Activated gamma-delta T cell (primary cell): ENCODE data around the gene GLI1.
"Not testable (repeated sequence)": the region's sequence is repeated elsewhere in the genome, so short reads cannot be mapped to it uniquely, and the experiment has no call there.

Source experiments
- DNase-seq: peaks from one replicate; lab custom pipeline; 2025; lab: John Stamatoyannopoulos, UW

Gene GLI1

DNA sequence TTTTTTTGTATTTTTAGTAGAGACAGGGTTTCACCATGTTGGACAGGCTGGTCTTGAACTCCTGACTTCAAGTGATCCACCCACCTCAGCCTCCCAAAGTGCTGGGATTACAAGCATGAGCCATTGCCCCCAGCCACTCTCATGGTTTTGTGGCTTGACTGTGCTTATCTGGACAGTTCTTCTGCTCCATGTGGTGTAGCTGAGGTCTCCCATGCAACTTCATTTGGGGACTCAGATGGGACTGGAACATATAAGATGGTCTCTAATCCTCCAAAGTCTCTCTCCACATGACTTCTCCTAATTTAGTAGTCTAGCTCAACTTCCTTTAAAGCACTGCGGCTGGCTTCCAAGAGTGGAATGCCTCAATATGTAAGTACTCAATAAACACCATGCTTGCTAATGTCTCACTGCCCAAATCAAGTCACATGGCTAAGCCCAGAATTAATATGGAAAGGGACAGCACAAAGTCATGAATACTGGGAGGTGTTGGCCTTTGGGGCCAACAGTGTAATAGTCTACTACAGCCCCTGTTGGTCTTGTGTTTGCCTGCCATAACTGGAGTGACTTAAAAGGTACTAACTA, 17.6 kb upstream of the GLI1 start:
- no peak for DNase-seq

DNA sequence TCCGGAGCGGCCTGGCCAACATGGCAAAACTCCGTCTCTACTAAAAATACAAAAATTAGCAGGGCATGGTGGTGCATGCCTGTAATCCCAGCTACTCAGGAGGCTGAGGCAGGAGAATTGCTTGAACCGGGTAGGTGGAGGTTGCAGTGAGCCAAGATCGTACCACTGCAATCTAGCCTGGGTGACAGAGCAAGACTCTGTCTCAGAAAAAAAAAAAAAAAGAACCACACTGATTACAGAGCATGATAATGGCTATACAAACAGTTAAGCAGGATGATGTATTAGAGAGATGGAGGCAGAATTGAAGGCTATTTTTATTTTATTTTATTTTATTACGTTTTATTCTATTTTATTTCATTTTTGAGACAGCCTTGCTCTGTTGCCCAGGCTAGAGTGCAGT, 15.2 kb upstream of the GLI1 start:
- not testable (repeated sequence) for DNase-seq

DNA sequence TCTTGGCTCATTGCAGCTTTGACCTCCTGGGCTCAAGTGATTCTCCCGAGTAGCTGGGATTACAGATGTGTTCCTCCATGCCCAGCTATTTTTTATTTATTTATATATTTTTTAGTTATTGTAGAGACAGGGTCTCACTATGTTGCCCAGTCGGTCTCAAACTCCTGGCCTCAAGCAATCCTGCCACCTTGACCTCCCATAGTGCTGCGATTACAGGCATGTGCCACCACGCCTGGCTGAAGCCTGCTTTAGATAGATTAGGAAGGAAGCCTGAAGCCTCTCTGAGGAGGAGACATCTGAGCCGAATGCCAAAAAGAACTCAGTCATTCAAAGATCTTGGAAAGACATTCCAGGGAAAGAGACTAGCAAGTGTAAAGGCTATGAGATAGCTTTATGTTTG, 14.8 kb upstream of the GLI1 start:
- no peak for DNase-seq

DNA sequence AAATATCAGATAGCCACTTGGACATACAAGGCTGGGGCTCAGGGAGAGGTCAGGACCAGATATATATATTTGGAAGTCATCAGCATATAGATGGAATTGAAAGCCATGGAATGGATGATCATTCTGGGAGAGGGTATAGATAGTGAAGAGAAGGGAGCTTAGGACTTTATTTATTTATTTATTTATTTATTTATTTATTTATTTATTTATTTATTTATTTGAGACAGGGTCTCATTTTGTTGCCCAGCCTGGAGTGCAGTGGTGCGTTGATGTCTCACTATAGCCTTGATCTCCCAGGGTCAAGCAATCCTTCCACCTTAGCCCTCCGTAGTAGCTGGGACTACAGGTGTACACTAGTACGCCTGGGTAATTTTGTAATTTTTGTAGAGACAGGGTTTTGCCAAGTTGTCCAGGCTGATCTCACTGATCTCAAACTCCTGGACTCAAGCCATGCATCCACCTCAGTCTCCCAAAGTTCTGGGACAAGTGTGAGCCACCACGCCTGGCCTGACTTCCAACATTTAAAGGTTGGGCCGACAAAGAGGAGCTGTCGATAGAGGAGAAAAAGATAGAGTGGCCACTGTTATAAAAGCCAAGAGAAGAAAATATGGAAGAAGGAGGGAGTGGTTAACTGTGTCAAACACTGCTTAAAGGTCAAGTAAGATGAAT, 13.2 kb upstream of the GLI1 start:
- DNase-seq = no peak

DNA sequence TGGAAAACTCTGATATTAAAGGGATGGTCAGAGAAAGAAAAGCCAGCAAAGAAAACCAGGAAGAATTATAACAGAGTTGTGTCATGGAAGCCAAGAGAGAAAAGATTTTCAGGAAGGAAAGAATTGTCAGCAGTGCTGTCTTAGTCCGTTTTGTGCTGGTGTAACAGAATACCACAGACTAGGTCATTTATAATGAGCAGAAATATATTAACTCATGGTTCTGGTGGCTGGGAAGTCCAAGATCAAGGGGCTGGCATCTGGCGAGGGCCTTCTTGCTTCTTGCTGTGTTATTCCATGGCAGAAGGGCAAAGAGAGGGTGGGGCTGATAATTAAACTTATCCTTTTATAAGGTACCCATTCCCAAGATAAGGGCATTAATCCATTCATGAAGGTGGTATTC, 10.9 kb upstream of the GLI1 start:
- no peak for DNase-seq

DNA sequence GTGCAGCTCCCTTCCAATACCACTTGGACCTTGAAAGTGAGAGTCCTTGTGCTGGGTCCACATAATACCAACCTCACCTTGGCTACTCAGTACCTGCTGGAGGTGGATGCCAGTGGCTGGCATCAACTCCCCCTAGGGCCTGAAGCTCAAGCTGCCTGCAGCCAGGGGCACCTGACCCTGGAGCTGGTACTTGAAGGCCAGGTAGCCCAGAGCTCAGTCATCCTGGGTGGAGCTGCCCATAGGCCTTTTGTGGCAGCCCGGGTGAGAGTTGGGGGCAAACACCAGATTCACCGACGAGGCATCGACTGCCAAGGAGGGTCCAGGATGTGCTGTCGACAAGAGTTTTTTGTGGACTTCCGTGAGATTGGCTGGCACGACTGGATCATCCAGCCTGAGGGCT, 10.2 kb upstream of the GLI1 start:
- no peak for DNase-seq

DNA sequence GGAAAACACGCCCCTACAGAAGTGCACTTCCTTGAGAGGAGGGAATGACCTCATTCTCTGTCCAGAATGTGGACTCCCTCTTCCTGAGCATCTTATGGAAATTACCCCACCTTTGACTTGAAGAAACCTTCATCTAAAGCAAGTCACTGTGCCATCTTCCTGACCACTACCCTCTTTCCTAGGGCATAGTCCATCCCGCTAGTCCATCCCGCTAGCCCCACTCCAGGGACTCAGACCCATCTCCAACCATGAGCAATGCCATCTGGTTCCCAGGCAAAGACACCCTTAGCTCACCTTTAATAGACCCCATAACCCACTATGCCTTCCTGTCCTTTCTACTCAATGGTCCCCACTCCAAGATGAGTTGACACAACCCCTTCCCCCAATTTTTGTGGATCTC, 9.5 kb upstream of the GLI1 start:
- DNase-seq = no peak

DNA sequence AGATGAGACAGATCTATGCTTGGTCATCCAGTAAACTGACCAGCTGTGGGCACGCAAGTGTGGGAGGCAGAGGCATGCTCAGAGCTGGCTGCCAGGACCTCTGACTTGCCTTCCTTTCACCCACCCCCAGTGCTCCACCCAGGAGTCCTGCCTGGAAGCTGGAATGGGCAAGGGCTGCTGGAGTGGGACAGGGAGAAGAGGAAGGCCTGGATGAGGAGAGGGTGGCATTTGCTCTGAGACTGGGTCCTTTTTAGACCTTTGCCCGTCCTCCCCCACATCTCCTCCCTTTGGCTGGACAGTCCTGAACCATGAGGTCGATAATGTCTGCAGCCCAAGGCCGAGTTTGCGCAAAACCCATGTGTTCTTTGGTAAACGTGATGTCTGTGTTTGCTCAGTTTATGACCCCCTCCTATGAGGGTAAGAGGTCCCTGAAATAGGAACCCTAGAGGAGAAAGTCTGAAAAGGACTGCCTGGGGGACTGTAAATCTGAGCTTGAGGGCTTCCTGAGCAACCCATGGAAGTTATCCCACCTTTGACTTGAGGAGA, 8.3 kb upstream of the GLI1 start:
- DNase-seq = no peak

DNA sequence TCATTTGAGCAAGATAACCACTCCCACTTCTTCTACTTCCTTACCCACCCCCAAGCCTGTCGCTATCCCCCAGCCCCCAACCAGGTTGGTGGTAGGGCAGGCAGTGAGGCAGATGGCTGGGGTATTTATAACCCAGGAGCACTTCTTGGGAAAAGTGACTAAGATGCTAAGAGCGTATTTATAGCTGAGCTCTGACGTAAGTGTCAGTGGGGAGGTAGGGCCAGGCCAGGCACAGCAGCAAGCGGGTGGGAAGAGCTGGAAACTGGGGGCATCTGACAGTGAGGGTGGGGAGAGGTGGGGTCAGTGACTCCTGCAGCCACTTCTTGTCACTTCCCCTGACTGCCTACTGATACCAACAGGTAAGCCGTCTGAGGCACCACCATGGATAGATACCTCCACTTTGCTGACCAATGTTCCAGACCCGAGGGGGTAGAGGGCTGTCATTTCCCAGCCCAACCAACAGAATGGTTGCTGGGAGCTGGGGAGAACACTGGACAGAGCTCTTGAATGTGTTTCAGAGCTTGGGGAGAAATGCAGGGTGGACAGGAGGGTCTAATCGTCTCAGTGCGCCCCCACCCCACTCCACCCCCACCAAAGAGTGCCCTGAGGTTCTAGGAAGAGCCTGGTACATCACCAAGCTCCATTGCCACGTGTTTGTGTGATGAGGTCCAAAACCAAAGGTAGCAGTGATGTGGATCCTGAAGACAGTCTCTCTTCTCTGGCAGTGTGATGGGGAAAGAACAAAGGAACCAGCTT, 7.2 kb upstream of the GLI1 start:
- no peak for DNase-seq

DNA sequence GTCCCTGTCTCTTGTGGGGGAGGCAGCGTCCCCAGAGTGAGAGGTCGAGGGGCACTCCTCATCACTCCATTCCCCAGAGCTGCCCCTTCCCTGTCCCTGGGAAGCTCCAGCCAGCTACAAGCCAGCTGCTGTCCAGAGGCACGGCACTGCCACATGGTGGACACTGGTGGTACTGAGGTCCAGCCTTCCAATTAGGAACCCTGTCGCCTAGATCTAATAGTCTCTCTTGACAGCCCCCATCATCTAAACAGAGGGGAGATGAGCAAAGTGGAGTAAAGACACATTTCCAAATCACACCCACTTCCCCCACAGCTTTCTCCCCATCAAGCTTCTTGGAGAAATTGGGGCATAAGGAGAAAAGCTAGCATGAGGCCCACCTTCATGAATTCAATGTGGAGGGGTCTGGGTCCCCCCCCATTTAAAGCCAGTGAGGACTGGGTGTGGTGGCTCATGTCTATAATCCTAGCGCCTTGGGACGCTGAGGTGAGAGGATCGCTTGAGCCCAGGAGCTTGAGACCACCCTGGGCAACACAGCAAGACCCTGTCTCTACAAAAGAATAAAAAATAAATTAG, 6.6 kb upstream of the GLI1 start:
- DNase-seq = no peak

DNA sequence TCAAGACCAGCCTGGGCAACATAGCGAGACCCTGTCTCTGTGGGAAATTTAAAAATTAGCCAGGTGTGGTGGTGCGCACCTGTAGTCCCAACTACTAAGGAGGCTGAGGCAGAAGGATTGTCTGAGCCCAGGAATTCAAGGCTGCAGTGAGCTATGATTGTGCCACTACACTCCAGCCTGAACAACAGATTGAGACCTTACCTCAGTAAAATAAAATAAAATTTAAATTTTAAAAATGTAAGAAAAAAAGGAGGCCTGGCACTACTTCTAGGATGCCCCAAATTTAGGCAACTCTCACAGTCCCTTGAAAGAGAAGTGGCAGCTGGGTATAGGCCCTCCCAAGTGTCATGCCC, 5.4 kb upstream of the GLI1 start:
- no peak for DNase-seq

DNA sequence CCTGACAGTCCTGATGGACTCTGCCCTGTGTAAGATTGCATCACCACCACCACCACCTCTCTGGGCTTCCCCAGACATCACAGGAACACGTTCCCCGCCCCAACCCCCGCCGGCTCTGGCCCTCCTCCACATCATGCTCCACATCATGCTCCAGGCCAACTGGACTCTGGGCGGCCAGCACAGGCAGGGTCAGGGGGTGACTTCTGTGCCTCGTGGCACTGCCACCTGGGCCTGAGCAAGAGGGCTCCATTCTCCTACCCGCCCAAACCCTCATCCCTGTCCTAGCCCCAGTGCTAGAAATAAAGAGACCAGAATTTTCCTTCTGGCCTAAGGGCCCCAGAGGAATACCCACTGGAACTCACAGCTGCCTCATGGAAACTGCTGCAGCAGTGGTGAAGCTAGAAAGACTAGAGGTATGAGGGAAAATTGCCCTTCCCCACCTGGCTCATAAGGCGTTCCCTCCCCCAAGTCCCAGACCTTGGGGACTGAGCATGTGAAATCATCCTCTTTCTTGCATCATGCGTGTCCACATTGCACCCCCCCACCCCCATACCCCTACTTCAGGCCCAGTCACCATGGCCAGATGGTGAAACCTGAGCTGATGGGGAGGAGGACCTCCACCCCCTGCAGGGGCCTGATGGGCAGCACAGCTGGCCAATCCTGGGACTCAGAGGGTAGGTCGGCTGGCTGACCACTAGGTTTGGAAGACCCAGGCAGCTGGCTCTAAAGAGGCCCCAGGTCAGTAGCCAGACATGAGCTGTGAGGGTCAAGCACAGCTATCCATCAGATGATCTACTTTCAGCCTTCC, 4.8 kb upstream of the GLI1 start, which contains the start of gene INHBE:
Gene INHBE (plus strand): TSS at position 742 of the 808 bp plus-strand sequence. CDS start 230 bp downstream, outside the sequence.
- DNase-seq = no peak

DNA sequence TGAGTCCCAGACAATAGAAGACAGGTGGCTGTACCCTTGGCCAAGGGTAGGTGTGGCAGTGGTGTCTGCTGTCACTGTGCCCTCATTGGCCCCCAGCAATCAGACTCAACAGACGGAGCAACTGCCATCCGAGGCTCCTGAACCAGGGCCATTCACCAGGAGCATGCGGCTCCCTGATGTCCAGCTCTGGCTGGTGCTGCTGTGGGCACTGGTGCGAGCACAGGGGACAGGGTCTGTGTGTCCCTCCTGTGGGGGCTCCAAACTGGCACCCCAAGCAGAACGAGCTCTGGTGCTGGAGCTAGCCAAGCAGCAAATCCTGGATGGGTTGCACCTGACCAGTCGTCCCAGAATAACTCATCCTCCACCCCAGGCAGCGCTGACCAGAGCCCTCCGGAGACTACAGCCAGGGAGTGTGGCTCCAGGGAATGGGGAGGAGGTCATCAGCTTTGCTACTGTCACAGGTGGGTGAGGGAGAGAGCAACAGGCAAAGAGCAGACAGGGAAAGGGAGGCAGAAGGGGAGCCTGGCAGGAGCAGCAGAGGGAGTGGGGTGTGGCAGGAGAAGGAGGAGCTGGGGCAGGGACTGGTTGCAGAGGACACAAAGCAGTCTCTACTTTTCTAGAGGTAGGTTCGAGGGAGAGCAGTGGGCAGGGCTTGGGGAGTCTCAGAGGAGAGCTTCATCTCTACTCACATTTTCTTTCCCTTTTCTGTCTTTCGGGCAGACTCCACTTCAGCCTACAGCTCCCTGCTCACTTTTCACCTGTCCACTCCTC, 4.0 kb upstream of the GLI1 start:
- DNase-seq = no peak

DNA sequence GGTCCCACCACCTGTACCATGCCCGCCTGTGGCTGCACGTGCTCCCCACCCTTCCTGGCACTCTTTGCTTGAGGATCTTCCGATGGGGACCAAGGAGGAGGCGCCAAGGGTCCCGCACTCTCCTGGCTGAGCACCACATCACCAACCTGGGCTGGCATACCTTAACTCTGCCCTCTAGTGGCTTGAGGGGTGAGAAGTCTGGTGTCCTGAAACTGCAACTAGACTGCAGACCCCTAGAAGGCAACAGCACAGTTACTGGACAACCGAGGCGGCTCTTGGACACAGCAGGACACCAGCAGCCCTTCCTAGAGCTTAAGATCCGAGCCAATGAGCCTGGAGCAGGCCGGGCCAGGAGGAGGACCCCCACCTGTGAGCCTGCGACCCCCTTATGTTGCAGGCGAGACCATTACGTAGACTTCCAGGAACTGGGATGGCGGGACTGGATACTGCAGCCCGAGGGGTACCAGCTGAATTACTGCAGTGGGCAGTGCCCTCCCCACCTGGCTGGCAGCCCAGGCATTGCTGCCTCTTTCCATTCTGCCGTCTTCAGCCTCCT, 3.4 kb upstream of the GLI1 start:
- DNase-seq = no peak

DNA sequence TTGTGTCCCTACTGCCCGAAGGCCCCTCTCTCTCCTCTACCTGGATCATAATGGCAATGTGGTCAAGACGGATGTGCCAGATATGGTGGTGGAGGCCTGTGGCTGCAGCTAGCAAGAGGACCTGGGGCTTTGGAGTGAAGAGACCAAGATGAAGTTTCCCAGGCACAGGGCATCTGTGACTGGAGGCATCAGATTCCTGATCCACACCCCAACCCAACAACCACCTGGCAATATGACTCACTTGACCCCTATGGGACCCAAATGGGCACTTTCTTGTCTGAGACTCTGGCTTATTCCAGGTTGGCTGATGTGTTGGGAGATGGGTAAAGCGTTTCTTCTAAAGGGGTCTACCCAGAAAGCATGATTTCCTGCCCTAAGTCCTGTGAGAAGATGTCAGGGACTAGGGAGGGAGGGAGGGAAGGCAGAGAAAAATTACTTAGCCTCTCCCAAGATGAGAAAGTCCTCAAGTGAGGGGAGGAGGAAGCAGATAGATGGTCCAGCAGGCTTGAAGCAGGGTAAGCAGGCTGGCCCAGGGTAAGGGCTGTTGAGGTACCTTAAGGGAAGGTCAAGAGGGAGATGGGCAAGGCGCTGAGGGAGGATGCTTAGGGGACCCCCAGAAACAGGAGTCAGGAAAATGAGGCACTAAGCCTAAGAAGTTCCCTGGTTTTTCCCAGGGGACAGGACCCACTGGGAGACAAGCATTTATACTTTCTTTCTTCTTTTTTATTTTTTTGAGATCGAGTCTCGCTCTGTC, 2.7 kb upstream of the GLI1 start:
- no peak for DNase-seq

DNA sequence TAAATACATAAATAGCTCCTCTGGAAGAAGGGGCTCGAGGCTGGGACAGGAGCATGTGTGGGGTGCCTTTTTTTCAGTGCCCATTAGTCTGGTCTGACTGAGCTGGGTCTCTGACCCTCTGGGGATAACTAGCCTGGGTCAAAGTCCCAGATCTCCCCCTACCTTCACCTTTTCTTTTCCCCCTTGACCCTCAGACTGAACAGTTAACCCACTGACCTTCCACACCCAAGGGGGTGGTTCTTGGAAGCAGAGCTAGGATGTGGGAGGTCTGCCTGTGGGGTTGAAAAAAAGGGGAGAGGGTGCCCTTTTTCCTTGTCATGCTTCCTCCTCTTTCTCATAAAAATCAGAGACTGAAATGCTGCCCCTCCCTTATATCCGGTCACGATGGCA, 925 bp upstream of the GLI1 start:
- DNase-seq = no peak

DNA sequence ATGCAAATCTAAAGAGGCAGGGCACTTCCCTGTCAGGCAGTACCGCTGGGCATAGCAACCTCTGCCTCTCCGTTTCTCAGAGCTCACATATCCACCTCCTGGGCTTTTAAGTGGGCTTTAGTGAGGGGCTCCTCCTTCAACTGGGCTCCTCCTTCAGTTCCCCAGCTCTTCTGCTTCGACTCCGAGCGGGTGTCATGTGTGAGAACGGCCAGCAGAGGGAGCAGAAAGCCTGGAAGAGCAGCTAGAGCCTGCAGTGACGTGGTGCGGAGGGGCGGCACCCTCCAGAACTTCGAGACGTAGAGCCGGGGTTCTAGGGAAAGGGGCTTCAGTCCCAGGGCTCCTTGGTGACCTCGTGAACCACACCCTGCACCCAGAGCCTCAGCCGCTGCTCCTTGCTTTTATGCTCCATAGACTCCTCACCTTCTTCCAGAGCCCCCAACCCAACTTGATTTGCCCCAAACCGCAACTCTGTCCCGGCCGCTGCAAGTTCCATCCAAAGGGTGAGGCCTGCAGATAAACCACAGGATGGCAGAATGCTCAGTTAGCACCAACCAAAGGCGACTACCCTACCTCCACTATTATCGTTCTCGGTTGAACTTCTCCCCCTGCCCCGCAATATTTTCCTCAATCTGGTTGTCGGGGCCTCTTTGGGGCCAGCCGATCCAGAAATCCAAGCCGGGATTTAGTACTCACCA, 383 bp upstream of the GLI1 start:
- DNase-seq = peak; percentile 57

DNA sequence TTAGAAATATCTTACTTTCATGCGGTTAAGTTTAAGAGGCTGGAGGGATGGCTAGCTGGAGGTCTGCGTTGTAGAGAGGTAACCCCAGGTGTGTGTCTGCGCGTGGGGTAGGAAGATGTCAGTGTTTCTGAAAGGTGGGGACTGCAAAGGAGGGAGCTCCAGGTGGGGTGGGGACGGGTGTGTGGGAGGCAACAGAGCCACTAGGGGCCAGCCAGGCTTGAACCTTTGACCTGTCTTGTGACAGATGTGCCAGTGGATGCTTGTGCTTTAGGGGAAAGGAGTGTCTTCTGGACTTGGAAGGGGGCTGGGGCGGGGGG, 841 bp downstream of the GLI1 start:
- no peak for DNase-seq

DNA sequence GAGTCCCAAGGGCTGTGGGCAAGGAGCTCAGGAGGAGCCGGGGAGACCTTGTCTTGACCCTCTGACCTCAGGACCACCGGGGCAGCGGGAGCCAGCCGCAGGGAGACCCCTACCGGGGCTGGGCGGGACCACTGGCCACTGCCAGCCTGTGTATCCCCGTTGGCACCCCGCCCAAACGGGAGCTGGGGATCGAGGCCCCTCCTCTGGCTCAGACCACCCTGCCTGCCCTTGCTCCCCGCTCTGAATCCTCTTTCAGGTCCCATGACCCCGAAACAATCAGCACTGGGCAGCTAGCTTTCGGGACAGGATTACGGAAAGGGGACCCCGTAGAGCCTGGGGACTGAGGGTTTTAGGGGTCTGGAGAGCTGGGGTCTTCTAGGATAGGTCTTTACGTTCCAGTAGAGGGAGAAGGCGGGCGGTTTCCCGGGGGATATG, 1.3 kb downstream of the GLI1 start:
- DNase-seq = no peak
